ENCODE data around the gene ZNF282.

ZNF282 gene

GRCh38 chr7:149195180-149196150, at the start of gene ZNF282:
TSS of gene ZNF282 (plus strand) at chr7:149195546. CDS start at chr7:149195590, 44 bp downstream.
- TF ChIP-seq CTCF (IDR thresholded peaks at IDR 0.05; ENCODE audit: low read depth, low read length, missing control alignments): peak; percentile 71
- peak within 1 kb of the TSS; percentile 75 for H3K4me3 ChIP-seq (ENCODE audit: low read depth, low read length)
- in situ Hi-C loops (cut with HindIII; ENCODE audit: low sequenced_read_pairs): no loop called here
- peak; percentile 74 for DNase-seq (ENCODE audit: low read depth)

- DNase-seq (ENCODE audit: low read depth): peak; percentile 22
- in situ Hi-C loops (cut with HindIII; ENCODE audit: low sequenced_read_pairs): no loop called here
- peak; percentile 37 for TF ChIP-seq CTCF (IDR thresholded peaks at IDR 0.05; ENCODE audit: low read depth, low read length, missing control alignments)
- peak within 1 kb of the TSS; percentile 80 for H3K4me3 ChIP-seq (ENCODE audit: low read depth, low read length)
Measured at GRCh38 chr7:149147072-149147751, 48.1 kb upstream of the ZNF282 start, which contains the start of gene ZNF398. TSS of gene ZNF398 (plus strand) at chr7:149147453. CDS start at chr7:149147743, 290 bp downstream.

GRCh38 chr7:149147752-149148653, 47.3 kb upstream of the ZNF282 start:
- TF ChIP-seq CTCF (IDR thresholded peaks at IDR 0.05; ENCODE audit: low read depth, low read length, missing control alignments): no peak
- in situ Hi-C loops (cut with HindIII; ENCODE audit: low sequenced_read_pairs): no loop called here
- peak overlapping the region; percentile 80 for H3K4me3 ChIP-seq (ENCODE audit: low read depth, low read length)
- no peak for DNase-seq (ENCODE audit: low read depth)

- no peak overlapping the region for H3K4me3 ChIP-seq (ENCODE audit: low read depth, low read length)
- in situ Hi-C loops (cut with HindIII; ENCODE audit: low sequenced_read_pairs): no loop called here
- DNase-seq (ENCODE audit: low read depth): no peak
- no peak for TF ChIP-seq CTCF (IDR thresholded peaks at IDR 0.05; ENCODE audit: low read depth, low read length, missing control alignments)
Measured at GRCh38 chr7:149150981-149151380, 44.4 kb upstream of the ZNF282 start.

- no peak overlapping the region for H3K4me3 ChIP-seq (ENCODE audit: low read depth, low read length)
- TF ChIP-seq CTCF (IDR thresholded peaks at IDR 0.05; ENCODE audit: low read depth, low read length, missing control alignments): no peak
- DNase-seq (ENCODE audit: low read depth): no peak
- in situ Hi-C loops (cut with HindIII; ENCODE audit: low sequenced_read_pairs): no loop called here
Measured at GRCh38 chr7:149153346-149153745, 42.0 kb upstream of the ZNF282 start.

- in situ Hi-C loops (cut with HindIII; ENCODE audit: low sequenced_read_pairs): no loop called here
- TF ChIP-seq CTCF (IDR thresholded peaks at IDR 0.05; ENCODE audit: low read depth, low read length, missing control alignments): no peak
- H3K4me3 ChIP-seq (ENCODE audit: low read depth, low read length): no peak overlapping the region
- DNase-seq (ENCODE audit: low read depth): no peak
Measured at GRCh38 chr7:149154056-149154455, 41.3 kb upstream of the ZNF282 start.
